Activated CD4-positive, alpha-beta T cell treated with anti-CD3 and anti-CD28 coated beads, Interleukin-2, amount 50 U/mL, for 1 hour (primary cell): ENCODE data around the gene NSMF.
"Not testable (repeated sequence)": the region's sequence is repeated elsewhere in the genome, so short reads cannot be mapped to it uniquely, and the experiment has no call there.

Experiments used
- DNase-seq: peaks from one replicate; pipeline ENCODE4 v3.0.0-alpha.2; 2020

The NSMF gene

GRCh38 chr9:137428841-137429545 lies 30.1 kb downstream of the NSMF start:
- DNase-seq = no peak

GRCh38 chr9:137428311-137428630 lies 30.9 kb downstream of the NSMF start:
- no peak for DNase-seq

GRCh38 chr9:137427454-137428310 lies 31.5 kb downstream of the NSMF start:
- no peak for DNase-seq

GRCh38 chr9:137426018-137426681 lies 33.0 kb downstream of the NSMF start:
- DNase-seq = no peak

- no peak for DNase-seq
Measured at GRCh38 chr9:137423514-137424291, 35.4 kb downstream of the NSMF start.

GRCh38 chr9:137422604-137423513 lies 36.3 kb downstream of the NSMF start, which contains the start of the genes EXD3 and NOXA1:
EXD3 (minus strand) TSS chr9:137423162; CDS start chr9:137395357, 27,805 bp downstream.
NOXA1 (plus strand) TSS chr9:137423393; CDS start chr9:137423530, 137 bp downstream.
- peak; percentile 96 for DNase-seq

- DNase-seq = no peak
Measured at GRCh38 chr9:137421838-137422603, 37.1 kb downstream of the NSMF start.

- no peak for DNase-seq
Measured at GRCh38 chr9:137417161-137418021, 41.7 kb downstream of the NSMF start.

- no peak for DNase-seq
Measured at GRCh38 chr9:137416563-137417151, 42.5 kb downstream of the NSMF start.

- DNase-seq = no peak
Measured at GRCh38 chr9:137416006-137416562, 43.0 kb downstream of the NSMF start.

- no peak for DNase-seq
Measured at GRCh38 chr9:137415451-137415850, 43.7 kb downstream of the NSMF start.

GRCh38 chr9:137412431-137412830 lies 46.7 kb downstream of the NSMF start:
- no peak for DNase-seq

- DNase-seq = no peak
Measured at GRCh38 chr9:137411645-137412380, 47.3 kb downstream of the NSMF start.

- no peak for DNase-seq
Measured at GRCh38 chr9:137411260-137411644, 47.9 kb downstream of the NSMF start.

GRCh38 chr9:137410891-137411249 lies 48.3 kb downstream of the NSMF start:
- DNase-seq = no peak

- DNase-seq = not testable (repeated sequence)
Measured at GRCh38 chr9:137410236-137410890, 48.8 kb downstream of the NSMF start.

- DNase-seq = no peak
Measured at GRCh38 chr9:137409515-137409914, 49.6 kb downstream of the NSMF start.
